HepG2 (cell line): ENCODE measurements around the gene LMOD1. TPM values are rescaled to one million over a fixed set of nuclear protein-coding genes. Genes with fewer than 3 reads are reported as not detected.

Source experiments
- ATF6 ChIP-seq: sonication (generic); formaldehyde crosslinking; conservative IDR thresholded peaks from 2 replicates; pipeline ENCODE4 v1.4.0; 2020; ENCODE audit warnings: missing genetic modification reagents
- GTF2F1 ChIP-seq: fragments of 150-350 bp; IDR thresholded peaks from 2 replicates; pipeline ENCODE4 v1.6.1; 2014; ENCODE audit warnings: low read length
- HOXA5 ChIP-seq: sonication (generic); formaldehyde crosslinking; IDR thresholded peaks from 2 replicates; pipeline ENCODE4 v1.4.0; 2020; ENCODE audit warnings: missing genetic modification reagents
- KMT2B ChIP-seq: IDR thresholded peaks from 2 replicates; pipeline ENCODE4 v1.6.1; 2016; ENCODE audit warnings: missing genetic modification reagents, missing compliant biosample characterization
- MLX ChIP-seq: IDR thresholded peaks from 2 replicates; pipeline ENCODE4 v1.6.1; 2016
- PCBP1 ChIP-seq: fragments of 200-400 bp; formaldehyde crosslinking; IDR thresholded peaks from 2 replicates; pipeline ENCODE4 v1.6.1; 2017; ENCODE audit warnings: mild to moderate bottlenecking, low read depth, low read length, borderline replicate concordance
- THAP8 ChIP-seq: sonication (generic); formaldehyde crosslinking; IDR thresholded peaks from 2 replicates; pipeline ENCODE4 v1.5.1; 2020; ENCODE audit warnings: missing genetic modification reagents, mild to moderate bottlenecking, borderline replicate concordance
- YEATS4 ChIP-seq: sonication (generic); formaldehyde crosslinking; IDR thresholded peaks from 2 replicates; pipeline ENCODE4 v1.4.0; 2020; ENCODE audit warnings: missing genetic modification reagents, borderline replicate concordance
- YY1 ChIP-seq: IDR thresholded peaks from 2 replicates; pipeline ENCODE4 v1.6.1; 2011; ENCODE audit warnings: low read length, low read depth, moderate library complexity, mild to moderate bottlenecking; ENCODE audit not compliant: insufficient read depth, insufficient replicate concordance
- ZFP90 ChIP-seq: sonication (generic); formaldehyde crosslinking; IDR thresholded peaks from 2 replicates; pipeline ENCODE4 v1.8.0; 2022; ENCODE audit warnings: missing genetic modification reagents, mild to moderate bottlenecking, inconsistent platforms, borderline replicate concordance
- ZNF232 ChIP-seq: sonication (generic); formaldehyde crosslinking; IDR thresholded peaks from 2 replicates; pipeline ENCODE4 v1.4.0; 2020; ENCODE audit warnings: missing genetic modification reagents, borderline replicate concordance
- ZNF598 ChIP-seq: sonication (generic); formaldehyde crosslinking; IDR thresholded peaks from 2 replicates; pipeline ENCODE4 v1.5.1; 2020; ENCODE audit warnings: mild to moderate bottlenecking, missing genetic modification reagents, borderline replicate concordance
- polyA plus RNA-seq, 8 experiments: library from polyadenylated mRNA; depleted of rRNA in 3 of 8; stranded (reverse) in 7 of 8; unstranded in 1 of 8; fragments of >200 nt; fragmentation: Illumina TruSeq in 4 of 8; extraction: Trizol in 4 of 8; gene quantifications; 2 replicates each; pipeline versions ENCODE4 v1.2.1 to v1.2.3, GENCODE V29; 2011 to 2016; ENCODE audit warnings: low read depth in 4 of 8, missing spikeins in 1 of 8, mixed read lengths in 1 of 8; ENCODE audit not compliant: insufficient read depth in 1 of 8
- total RNA-seq, 5 experiments: library from RNA; depleted of rRNA; stranded (reverse); fragments of >200 nt; fragmentation: Illumina TruSeq; extraction: Trizol; gene quantifications; 2 replicates each; pipeline ENCODE4 v1.2.3, GENCODE V29; 2016; ENCODE audit warnings: low read depth in 1 of 5

Gene LMOD1
- total and polyA plus RNA-seq, 2 of the 13 experiments (the other 11 are each of a cell fraction or from before 2014, with no cell fraction given): not detected

- TF ChIP-seq PCBP1 (peak; percentile 83; the same call in 1 of the 2 replicates), HOXA5 (CRISPR knock-in tag) (peak; percentile 52; the same call in 1 of the 2 replicates), ZNF232 (CRISPR knock-in tag) (peak; percentile 74), ATF6 (CRISPR knock-in tag) (0 out of 2 replicates have a peak, but pooled peaks have one; percentile 22), GTF2F1 (no peak), MLX (CRISPR knock-in tag) (0 out of 2 replicates have a peak, but pooled peaks have one; percentile 32), ZNF598 (CRISPR knock-in tag) (0 out of 2 replicates have a peak, but pooled peaks have one; percentile 82), YY1 (peak; percentile 93), KMT2B (CRISPR knock-in tag) (peak; percentile 84), ZFP90 (peak; percentile 61; the same call in 1 of the 2 replicates), YEATS4 (peak; percentile 92), THAP8 (CRISPR knock-in tag) (no peak)
Observed at GRCh38 chr1:201955009-201955728, 8.8 kb upstream of the LMOD1 start, which contains the start of gene TIMM17A (continued).
